MCF 10A (cell line): ENCODE measurements around the gene KLK1. TPM values are rescaled to one million over a fixed set of nuclear protein-coding genes. Genes with fewer than 3 reads are reported as not detected.

ENCODE experiments used
- BruUV-seq: library from RNA; stranded (reverse); fragments of 400-500 nt; replicated peaks from 2 replicates; lab custom pipeline; 2021; lab: Mats Ljungman, UMichigan
- CTCF ChIA-PET: fragments of 300-600 bp; sonication (Branson Sonifier 250); formaldehyde crosslinking; extraction: SDS; loops from one replicate; lab custom pipeline; 2021; ENCODE audit warnings: antibody characterized with exemption, inconsistent platforms; lab: Yijun Ruan, JAX
- POLR2A ChIA-PET: fragments of 300-600, 350-650 bp; sonication (Branson Sonifier 250); formaldehyde crosslinking; extraction: SDS; loops from one replicate; lab custom pipeline; 2020; ENCODE audit warnings: antibody characterized with exemption, inconsistent platforms; lab: Yijun Ruan, JAX
- DNase-seq: peaks from one replicate; pipeline ENCODE4 v3.0.0-alpha.2; 2018; ENCODE audit not compliant: unreplicated experiment
- H3K27ac Mint-ChIP-seq: one replicate; pipeline ENCODE4 v1.8.0; 2022; ENCODE audit warnings: mild to moderate bottlenecking, low read depth, mixed read lengths; ENCODE audit not compliant: unreplicated experiment
- H3K27me3 Mint-ChIP-seq: one replicate; pipeline ENCODE4 v1.8.0; 2022; ENCODE audit warnings: mixed read lengths; ENCODE audit not compliant: insufficient read depth, unreplicated experiment
- H3K36me3 Mint-ChIP-seq: one replicate; pipeline ENCODE4 v1.8.0; 2022; ENCODE audit warnings: mild to moderate bottlenecking, moderate library complexity, mixed read lengths; ENCODE audit not compliant: insufficient read depth, unreplicated experiment
- H3K4me1 Mint-ChIP-seq: one replicate; pipeline ENCODE4 v1.8.0; 2022; ENCODE audit warnings: mixed read lengths; ENCODE audit not compliant: insufficient read depth, unreplicated experiment
- H3K4me3 Mint-ChIP-seq: one replicate; pipeline ENCODE4 v1.8.0; 2022; ENCODE audit warnings: mild to moderate bottlenecking, moderate library complexity, mixed read lengths; ENCODE audit not compliant: unreplicated experiment
- H3K9me3 Mint-ChIP-seq: one replicate; pipeline ENCODE4 v1.8.0; 2022; ENCODE audit warnings: mixed read lengths; ENCODE audit not compliant: unreplicated experiment
- CTCF ChIP-seq: fragments of 200-600 bp; IDR thresholded peaks from one replicate; pipeline ENCODE4 v1.8.0; 2022; ENCODE audit warnings: antibody characterized with exemption, mild to moderate bottlenecking; ENCODE audit not compliant: unreplicated experiment
- intact Hi-C: fragments of 100-400 bp; cut with micrococcal nuclease; formaldehyde crosslinking; loops from 2 replicates; pipeline ENCODE4 v1.14.1; 2022
- total RNA-seq: library from RNA; stranded (reverse); gene quantifications from 2 replicates; pipeline ENCODE4 v1.2.3, GENCODE V29; 2022

Gene KLK1
- total RNA-seq, 1 experiment from 2014 or later, result 0.84 TPM

DNA sequence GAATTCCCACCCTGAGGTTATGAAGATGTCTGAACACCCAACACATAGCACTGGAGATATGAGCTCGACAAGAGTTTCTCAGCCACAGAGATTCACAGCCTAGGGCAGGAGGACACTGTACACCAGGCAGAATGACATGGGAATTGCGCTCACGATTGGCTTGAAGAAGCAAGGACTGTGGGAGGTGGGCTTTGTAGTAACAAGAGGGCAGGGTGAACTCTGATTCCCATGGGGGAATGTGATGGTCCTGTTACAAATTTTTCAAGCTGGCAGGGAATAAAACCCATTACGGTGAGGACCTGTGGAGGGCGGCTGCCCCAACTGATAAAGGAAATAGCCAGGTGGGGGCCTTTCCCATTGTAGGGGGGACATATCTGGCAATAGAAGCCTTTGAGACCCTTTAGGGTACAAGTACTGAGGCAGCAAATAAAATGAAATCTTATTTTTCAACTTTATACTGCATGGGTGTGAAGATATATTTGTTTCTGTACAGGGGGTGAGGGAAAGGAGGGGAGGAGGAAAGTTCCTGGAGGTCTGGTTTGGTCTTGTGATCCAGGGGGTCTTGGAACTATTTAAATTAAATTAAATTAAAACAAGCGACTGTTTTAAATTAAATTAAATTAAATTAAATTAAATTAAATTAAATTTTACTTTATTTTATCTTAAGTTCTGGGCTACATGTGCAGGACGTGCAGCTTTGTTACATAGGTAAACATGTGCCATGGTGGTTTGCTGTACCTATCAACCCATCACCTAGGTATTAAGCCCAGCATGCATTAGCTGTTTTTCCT is 38.1 kb upstream of the KLK1 start:
- no peak overlapping the region for H3K4me3 Mint-ChIP-seq
- ChIA-PET CTCF (interaction anchor here (0.5 to 1.1 kb wide), 4 partner anchors 23 to 494 kb away, joined by 3 to 4 read pairs (median 4); no protein-coding TSS in a partner anchor), POLR2A (interaction anchor here (0.6 kb wide), 1 partner anchor 84 kb away, joined by 3 read pairs; no protein-coding TSS in a partner anchor)
- DNase-seq, result no peak
- peaks cover 6% of the 10 kb centered on the region for H3K4me1 Mint-ChIP-seq
- TF ChIP-seq CTCF, result no peak
- BruUV-seq, result no TSS peak
- H3K9me3 Mint-ChIP-seq, result peaks cover 9% of the 10 kb centered on the region
- no peaks in the 10 kb centered on the region for H3K36me3 Mint-ChIP-seq
- intact Hi-C loops, result no loop called here
- H3K27ac Mint-ChIP-seq, result no peak overlapping the region
- H3K27me3 Mint-ChIP-seq, result peaks cover 32% of the 10 kb centered on the region

DNA sequence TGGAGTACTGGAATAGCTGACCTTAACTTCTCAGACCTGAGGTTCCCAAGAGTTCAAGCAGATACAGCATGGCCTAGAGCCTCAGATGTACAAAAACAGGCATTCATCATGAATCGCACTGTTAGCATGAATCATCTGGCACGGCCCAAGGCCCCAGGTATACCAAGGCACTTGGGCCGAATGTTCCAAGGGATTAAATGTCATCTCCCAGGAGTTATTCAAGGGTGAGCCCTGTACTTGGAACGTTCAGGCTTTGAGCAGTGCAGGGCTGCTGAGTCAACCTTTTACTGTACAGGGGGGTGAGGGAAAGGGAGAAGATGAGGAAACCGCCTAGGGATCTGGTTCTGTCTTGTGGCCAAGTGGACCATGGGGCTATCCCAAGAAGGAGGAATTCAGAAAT is 37.4 kb upstream of the KLK1 start:
- Mint-ChIP-seq H3K9me3 (peaks cover 9% of the 10 kb centered on the region), H3K4me3 (no peak overlapping the region), H3K36me3 (no peaks in the 10 kb centered on the region), H3K27ac (no peak overlapping the region), H3K4me1 (peaks cover 6% of the 10 kb centered on the region), H3K27me3 (peaks cover 32% of the 10 kb centered on the region)
- POLR2A ChIA-PET, result interaction anchor here (0.6 to 1.2 kb wide), 3 partner anchors 14 to 85 kb away, joined by 3 to 5 read pairs (median 3); no protein-coding TSS in a partner anchor
- intact Hi-C loops, result no loop called here
- CTCF ChIA-PET, result interaction anchor here (0.5 to 0.8 kb wide), 2 partner anchors 59 to 63 kb away, joined by 3 to 4 read pairs; no protein-coding TSS in a partner anchor
- no peak for TF ChIP-seq CTCF
- BruUV-seq, result no TSS peak
- DNase-seq, result peak; percentile 36

DNA sequence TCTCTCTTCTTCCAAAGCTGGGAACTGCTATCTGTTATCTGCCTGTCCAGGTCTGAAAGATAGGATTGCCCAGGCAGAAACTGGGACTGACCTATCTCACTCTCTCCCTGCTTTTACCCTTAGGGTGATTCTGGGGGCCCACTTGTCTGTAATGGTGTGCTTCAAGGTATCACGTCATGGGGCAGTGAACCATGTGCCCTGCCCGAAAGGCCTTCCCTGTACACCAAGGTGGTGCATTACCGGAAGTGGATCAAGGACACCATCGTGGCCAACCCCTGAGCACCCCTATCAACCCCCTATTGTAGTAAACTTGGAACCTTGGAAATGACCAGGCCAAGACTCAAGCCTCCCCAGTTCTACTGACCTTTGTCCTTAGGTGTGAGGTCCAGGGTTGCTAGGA is 36.3 kb upstream of the KLK1 start:
- H3K27me3 Mint-ChIP-seq, result peaks cover 32% of the 10 kb centered on the region
- intact Hi-C loops, result no loop called here
- no peak for TF ChIP-seq CTCF
- BruUV-seq, result no TSS peak
- CTCF ChIA-PET, result no interaction called here
- DNase-seq, result no peak
- POLR2A ChIA-PET, result interaction anchor here (1.0 kb wide), 1 partner anchor 55 kb away, joined by 3 read pairs; no protein-coding TSS in a partner anchor
- H3K4me1 Mint-ChIP-seq, result peaks cover 6% of the 10 kb centered on the region
- no peak overlapping the region for H3K27ac Mint-ChIP-seq
- H3K4me3 Mint-ChIP-seq, result no peak overlapping the region
- peaks cover 9% of the 10 kb centered on the region for H3K9me3 Mint-ChIP-seq
- H3K36me3 Mint-ChIP-seq, result no peaks in the 10 kb centered on the region

DNA sequence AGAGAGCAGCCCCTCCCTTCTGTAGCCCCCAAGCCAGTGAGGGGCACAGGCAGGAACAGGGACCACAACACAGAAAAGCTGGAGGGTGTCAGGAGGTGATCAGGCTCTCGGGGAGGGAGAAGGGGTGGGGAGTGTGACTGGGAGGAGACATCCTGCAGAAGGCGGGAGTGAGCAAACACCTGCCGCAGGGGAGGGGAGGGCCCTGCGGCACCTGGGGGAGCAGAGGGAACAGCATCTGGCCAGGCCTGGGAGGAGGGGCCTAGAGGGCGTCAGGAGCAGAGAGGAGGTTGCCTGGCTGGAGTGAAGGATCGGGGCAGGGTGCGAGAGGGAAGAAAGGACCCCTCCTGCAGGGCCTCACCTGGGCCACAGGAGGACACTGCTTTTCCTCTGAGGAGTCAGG is 35.3 kb upstream of the KLK1 start:
- Mint-ChIP-seq H3K4me3 (no peak overlapping the region), H3K27me3 (peaks cover 32% of the 10 kb centered on the region), H3K9me3 (peaks cover 9% of the 10 kb centered on the region), H3K4me1 (peaks cover 6% of the 10 kb centered on the region), H3K27ac (no peak overlapping the region), H3K36me3 (no peaks in the 10 kb centered on the region)
- no peak for TF ChIP-seq CTCF
- BruUV-seq, result no TSS peak
- CTCF ChIA-PET, result no interaction called here
- no peak for DNase-seq
- POLR2A ChIA-PET, result no interaction called here
- intact Hi-C loops, result no loop called here
